Mesenchymal stem cell (in vitro differentiated cells and primary cell): Measurements from ENCODE around the gene MBOAT7.

Experiments used
- DNase-seq: peaks from one replicate; pipeline ENCODE4 v3.0.0-alpha.2; 2013
- H2AFZ ChIP-seq: one replicate; pipeline ENCODE4 v1.6.1; 2013; ENCODE audit warnings: low read depth, mild to moderate bottlenecking, control low read depth, inconsistent platforms, low read length, moderate library complexity
- H2AK5ac ChIP-seq: 2 replicates; pipeline ENCODE4 v1.6.1; 2013; ENCODE audit warnings: low read length, moderate library complexity, mild to moderate bottlenecking, inconsistent platforms; ENCODE audit not compliant: severe bottlenecking
- H2BK120ac ChIP-seq: one replicate; pipeline ENCODE4 v1.6.1; 2013; ENCODE audit warnings: low read depth, mild to moderate bottlenecking, inconsistent platforms, low read length, moderate library complexity
- H2BK12ac ChIP-seq, 2 experiments: one replicate each; pipeline ENCODE4 v1.6.1; 2013; ENCODE audit warnings: inconsistent platforms in 2 of 2, low read length in 2 of 2, mild to moderate bottlenecking in 2 of 2, moderate library complexity in 2 of 2, control low read depth in 1 of 2
- H2BK15ac ChIP-seq: one replicate; pipeline ENCODE4 v1.6.1; 2013; ENCODE audit warnings: mild to moderate bottlenecking, low read depth, inconsistent platforms; ENCODE audit not compliant: poor library complexity, severe bottlenecking
- H2BK5ac ChIP-seq: 2 replicates; pipeline ENCODE4 v1.6.1; 2013; ENCODE audit warnings: low read depth, mild to moderate bottlenecking, low read length, control low read depth, inconsistent platforms; ENCODE audit not compliant: poor library complexity, severe bottlenecking
- H3K14ac ChIP-seq, 2 experiments: one replicate each; pipeline ENCODE4 v1.6.1; 2013; ENCODE audit warnings: inconsistent platforms in 2 of 2, low read length in 2 of 2, control low read depth in 1 of 2, mild to moderate bottlenecking in 1 of 2, moderate library complexity in 1 of 2
- H3K18ac ChIP-seq, 2 experiments: one replicate each; pipeline ENCODE4 v1.6.1; 2013; ENCODE audit warnings: inconsistent platforms in 2 of 2, low read length in 2 of 2, control low read depth in 1 of 2, low read depth in 1 of 2, mild to moderate bottlenecking in 1 of 2
- H3K23ac ChIP-seq, 2 experiments: one replicate each; pipeline ENCODE4 v1.6.1; 2013; ENCODE audit warnings: inconsistent platforms in 2 of 2, low read length in 2 of 2, mild to moderate bottlenecking in 2 of 2, moderate library complexity in 2 of 2, control low read depth in 1 of 2
- H3K27ac ChIP-seq: 2 replicates; pipeline ENCODE4 v1.5.1; 2013; ENCODE audit warnings: mild to moderate bottlenecking, moderate library complexity, low read length, control low read depth, inconsistent platforms; ENCODE audit not compliant: poor library complexity, severe bottlenecking
- H3K27me3 ChIP-seq, 2 experiments: 2 replicates each; pipeline versions ENCODE4 v1.6.1 to v1.7.0; 2013; ENCODE audit warnings: low read length in 2 of 2, mild to moderate bottlenecking in 2 of 2, moderate library complexity in 2 of 2, control low read depth in 1 of 2, inconsistent platforms in 1 of 2; ENCODE audit not compliant: control insufficient read depth in 1 of 2, insufficient read depth in 1 of 2
- H3K36me3 ChIP-seq, 2 experiments: 2 replicates each; pipeline versions ENCODE4 v1.6.1 to v1.7.0; 2013; ENCODE audit warnings: low read length in 2 of 2, control low read depth in 1 of 2, inconsistent platforms in 1 of 2, low read depth in 1 of 2, mild to moderate bottlenecking in 1 of 2; ENCODE audit not compliant: insufficient read depth in 2 of 2, control insufficient read depth in 1 of 2
- H3K4ac ChIP-seq, 2 experiments: one replicate each; pipeline ENCODE4 v1.6.1; 2013; ENCODE audit warnings: inconsistent platforms in 2 of 2, low read length in 2 of 2, mild to moderate bottlenecking in 2 of 2, moderate library complexity in 2 of 2, control low read depth in 1 of 2, low read depth in 1 of 2
- H3K4me1 ChIP-seq: 2 replicates; pipeline ENCODE4 v1.6.1; 2013; ENCODE audit warnings: low read depth, low read length, control low read depth; ENCODE audit not compliant: control insufficient read depth, insufficient read depth
- H3K4me2 ChIP-seq: 2 replicates; pipeline ENCODE4 v1.6.1; 2013; ENCODE audit warnings: low read length, mild to moderate bottlenecking, inconsistent platforms; ENCODE audit not compliant: poor library complexity, severe bottlenecking
- H3K4me3 ChIP-seq, 2 experiments: 2 replicates each; pipeline versions ENCODE4 v1.5.1 to v1.7.0; 2013; ENCODE audit warnings: low read length in 2 of 2, mild to moderate bottlenecking in 2 of 2, control low read depth in 1 of 2, low read depth in 1 of 2; ENCODE audit not compliant: insufficient read depth in 1 of 2
- H3K79me1 ChIP-seq: replicated peaks from 2 replicates; pipeline ENCODE4 v1.6.1; 2013; ENCODE audit warnings: mild to moderate bottlenecking, control low read depth, low read length, inconsistent platforms; ENCODE audit not compliant: poor library complexity, severe bottlenecking
- H3K9ac ChIP-seq: 2 replicates; pipeline ENCODE4 v1.7.0; 2013; ENCODE audit warnings: mild to moderate bottlenecking, low read length, moderate library complexity
- H3K9me3 ChIP-seq: 2 replicates; pipeline ENCODE4 v1.7.0; 2013; ENCODE audit warnings: mild to moderate bottlenecking, low read length; ENCODE audit not compliant: control insufficient read depth
- H4K8ac ChIP-seq: one replicate; pipeline ENCODE4 v1.6.1; 2013; ENCODE audit warnings: inconsistent platforms, mild to moderate bottlenecking, low read length, moderate library complexity
- H4K91ac ChIP-seq: one replicate; pipeline ENCODE4 v1.6.1; 2013; ENCODE audit warnings: mild to moderate bottlenecking, low read length, inconsistent platforms
- WGBS: methylation state at CpG from one replicate; pipeline ENCODE4 v1.1.7; 2013; ENCODE audit warnings: mixed read lengths; 5-methylcytosine and 5-hydroxymethylcytosine counted together

Gene MBOAT7

DNA sequence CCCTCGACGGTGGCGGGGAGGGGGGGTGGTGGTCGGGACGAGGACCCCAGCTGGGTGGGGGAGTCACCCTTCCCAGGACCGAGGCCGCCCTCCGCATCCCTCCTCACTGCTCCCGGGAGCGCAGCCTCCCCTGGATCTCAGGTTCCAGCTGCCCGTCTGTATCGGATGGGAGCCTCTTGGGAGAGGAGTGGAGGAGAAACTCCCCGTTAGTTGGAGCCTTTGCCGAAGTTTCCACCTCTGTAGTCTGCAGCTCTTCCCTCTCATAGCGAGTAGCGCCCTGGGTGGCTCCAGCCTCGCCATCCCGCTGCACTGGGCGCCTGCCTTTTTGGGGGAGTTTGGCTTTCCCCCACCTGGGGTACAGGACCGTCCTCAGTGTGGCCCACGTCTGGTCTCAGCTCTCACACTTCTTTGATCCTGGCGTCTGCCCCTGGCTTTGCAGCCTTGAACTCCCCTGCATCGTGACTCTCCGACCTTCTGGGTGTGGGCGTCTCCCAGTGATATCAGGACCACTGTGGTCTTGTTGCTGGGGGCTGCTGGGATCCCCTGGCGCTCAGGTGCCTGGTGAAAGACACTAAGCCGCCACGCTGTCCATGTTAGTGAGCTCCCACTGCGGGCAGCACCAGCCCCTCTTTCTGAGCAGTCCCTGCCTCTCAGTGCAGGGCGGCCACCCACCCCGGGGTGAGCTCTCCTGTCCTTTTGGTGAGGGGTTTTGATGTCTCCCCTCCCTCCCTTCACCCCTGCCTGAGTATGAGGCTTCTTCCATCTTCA, 50.7 kb downstream of the MBOAT7 start:
- Histone ChIP-seq H3K36me3 (peaks cover 33% of the 10 kb centered on the region in 2 experiments), H3K4me2 (peak overlapping the region; percentile 75), H2BK5ac (no peak overlapping the region), H3K4ac (no peak overlapping the region), H3K18ac (no peak overlapping the region), H3K23ac (no peak overlapping the region), H2BK12ac (no peak overlapping the region), H3K9me3 (no peaks in the 10 kb centered on the region), H3K27me3 (no peaks in the 10 kb centered on the region), H3K27ac (no peak overlapping the region), H2AFZ (no peak overlapping the region), H2BK120ac (no peak overlapping the region), H2BK15ac (no peak overlapping the region), H2AK5ac (no peak overlapping the region), H3K79me1 (peaks cover 2% of the 10 kb centered on the region), H4K8ac (no peak overlapping the region), H3K4me3 (peak overlapping the region; percentile 84 to 85), H3K9ac (peak overlapping the region; percentile 95), H3K14ac (no peak overlapping the region), H4K91ac (no peak overlapping the region), H3K4me1 (peaks cover 36% of the 10 kb centered on the region)
- 49% methylated on average over 21 of the region's 31 CpGs for WGBS
- DNase-seq = no peak

DNA sequence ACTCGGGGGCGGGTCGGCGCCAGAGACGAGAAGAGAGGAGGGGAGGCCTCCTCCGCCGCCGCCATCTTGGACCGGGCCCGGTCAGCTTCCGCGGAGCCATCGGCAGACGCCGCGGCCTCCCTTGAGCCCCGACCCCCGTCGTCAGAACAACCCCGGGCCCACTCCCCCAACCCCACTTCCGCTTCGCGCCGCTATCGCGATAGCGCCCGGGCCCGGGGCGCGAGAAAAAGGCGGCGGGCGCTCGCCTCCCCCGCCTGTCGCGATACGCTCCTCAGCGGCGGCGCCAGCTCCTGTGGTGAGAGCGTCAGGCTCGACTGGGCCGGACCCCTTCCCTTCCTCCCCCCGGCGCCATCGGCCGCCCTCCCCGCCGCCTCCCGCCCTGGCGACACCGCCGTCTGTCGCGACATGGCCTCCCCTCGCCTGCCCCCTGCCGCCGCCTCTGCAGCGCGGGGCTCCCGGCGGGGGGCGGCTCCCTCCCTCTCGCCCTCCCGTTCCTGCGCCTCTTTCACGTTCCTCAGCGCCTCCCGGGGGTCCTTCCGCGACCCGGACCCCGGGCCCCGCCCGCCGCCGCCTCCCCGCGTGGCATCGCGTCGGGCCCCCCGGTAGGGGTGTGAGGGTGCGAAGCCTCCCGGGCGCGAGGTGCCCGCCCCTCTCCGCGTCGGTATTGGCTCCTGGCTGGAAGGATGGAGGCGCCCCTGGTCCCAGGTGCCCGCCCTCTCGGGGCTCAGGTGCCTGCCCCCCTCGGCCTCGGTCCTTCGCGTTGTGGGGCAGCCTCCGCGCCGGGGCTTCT, 51.5 kb downstream of the MBOAT7 start, which contains the start of gene CNOT3:
TSS of gene CNOT3 (plus strand) at position 64 of the 790 bp plus-strand sequence. CDS start 5,217 bp downstream, outside the sequence.
- peaks cover 34% of the 10 kb centered on the region for H3K4me1 ChIP-seq
- H2BK120ac ChIP-seq = peak within 1 kb of the TSS; percentile 81
- H3K23ac ChIP-seq = peak within 1 kb of the TSS; percentile 10 to 20
- H2AFZ ChIP-seq = peak within 1 kb of the TSS; percentile 39
- WGBS = 2% methylated on average over 69 of the region's 103 CpGs
- peak within 1 kb of the TSS; percentile 93 for H2BK5ac ChIP-seq
- peak within 1 kb of the TSS; percentile 81 for H4K8ac ChIP-seq
- no peaks in the 10 kb centered on the region for H3K79me1 ChIP-seq
- DNase-seq = no peak
- peak within 1 kb of the TSS; percentile 92 for H4K91ac ChIP-seq
- no peak within 1 kb of the TSS for H2AK5ac ChIP-seq
- peak within 1 kb of the TSS; percentile 67 to 77 for H3K18ac ChIP-seq
- H3K4me2 ChIP-seq = peak within 1 kb of the TSS; percentile 88
- H2BK12ac ChIP-seq = no peak within 1 kb of the TSS
- H3K4me3 ChIP-seq = peak within 1 kb of the TSS; percentile 84 to 85
- peak within 1 kb of the TSS; percentile 95 for H3K9ac ChIP-seq
- peak within 1 kb of the TSS; percentile 32 for H2BK15ac ChIP-seq
- H3K36me3 ChIP-seq = peaks cover 25 to 28% of the 10 kb centered on the region in 2 experiments
- no peaks in the 10 kb centered on the region for H3K9me3 ChIP-seq
- peak within 1 kb of the TSS; percentile 9 for H3K27ac ChIP-seq
- peak within 1 kb of the TSS in 1 of 2 experiments; percentile 88 for H3K4ac ChIP-seq
- no peaks in the 10 kb centered on the region for H3K27me3 ChIP-seq
- peak within 1 kb of the TSS in 1 of 2 experiments; percentile 90 for H3K14ac ChIP-seq

DNA sequence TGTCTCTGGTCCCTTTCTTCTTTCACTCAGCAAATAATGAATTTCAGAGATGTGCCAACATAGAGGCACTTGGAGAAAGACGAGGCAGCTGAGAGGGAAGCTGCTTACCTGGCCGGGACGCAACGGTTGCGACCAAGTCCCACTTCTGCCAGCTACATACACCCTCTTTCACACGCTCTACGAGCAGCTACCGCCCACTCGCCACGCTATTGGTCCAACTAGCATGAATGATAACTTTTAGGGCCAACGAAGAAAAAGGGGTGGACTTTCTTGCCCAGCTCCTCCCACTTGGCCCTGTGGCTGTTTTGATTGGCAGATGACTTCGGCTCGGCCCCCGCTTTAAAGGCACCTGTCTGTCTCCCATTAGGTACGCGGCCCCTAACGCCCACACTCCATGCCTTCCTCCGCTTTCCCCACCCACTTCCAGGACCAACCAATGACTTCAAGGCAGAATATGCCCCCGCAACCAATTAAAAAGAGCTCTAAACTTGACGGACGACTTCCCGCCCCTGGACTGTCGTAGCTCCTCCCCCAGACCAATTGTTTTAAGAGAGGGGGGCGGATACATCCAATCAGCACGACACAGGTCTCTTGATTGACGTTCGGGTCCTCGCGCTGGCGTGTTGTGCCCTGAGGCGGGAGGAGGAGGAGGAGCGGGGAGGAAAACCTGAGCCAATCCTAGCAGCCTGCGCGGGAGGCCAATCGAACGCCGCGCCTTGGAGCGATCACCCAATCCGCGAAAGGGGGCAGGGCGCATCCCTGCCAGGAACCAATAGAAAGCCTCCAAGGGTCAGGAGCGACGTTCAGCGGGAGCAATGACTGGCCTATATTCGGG, 52.3 kb downstream of the MBOAT7 start:
- Histone ChIP-seq H2BK12ac (no peak overlapping the region), H3K27ac (peak overlapping the region; percentile 9), H2BK5ac (no peak overlapping the region), H3K79me1 (no peaks in the 10 kb centered on the region), H4K91ac (no peak overlapping the region), H3K4me1 (peaks cover 28% of the 10 kb centered on the region), H2BK15ac (no peak overlapping the region), H2AFZ (peak overlapping the region; percentile 39), H3K27me3 (no peaks in the 10 kb centered on the region), H3K9ac (peak overlapping the region; percentile 95), H3K4ac (no peak overlapping the region), H3K4me3 (peak overlapping the region; percentile 45 to 84), H2AK5ac (no peak overlapping the region), H3K18ac (no peak overlapping the region), H4K8ac (no peak overlapping the region), H2BK120ac (no peak overlapping the region), H3K4me2 (peak overlapping the region; percentile 88), H3K9me3 (no peaks in the 10 kb centered on the region), H3K14ac (no peak overlapping the region), H3K23ac (no peak overlapping the region), H3K36me3 (peaks cover 17 to 26% of the 10 kb centered on the region in 2 experiments)
- WGBS = under 1% methylated on average over 40 of the region's 46 CpGs
- peak; percentile 100 for DNase-seq
